Neural progenitor cell (in vitro differentiated cells): Measurements from ENCODE around the gene CD81.

Source experiments
- EZH2phosphoT487 ChIP-seq: fragments of 200-600 bp; sonication (generic); IDR thresholded peaks from 2 replicates; pipeline ENCODE4 v1.6.1; 2017; ENCODE audit warnings: antibody characterized with exemption
- TF ChIP-seq, protein P1 (sequence below): fragments of 200-600 bp; sonication (generic); IDR thresholded peaks from 2 replicates; pipeline ENCODE4 v1.5.1; 2017; ENCODE audit warnings: antibody characterized with exemption, mild to moderate bottlenecking

DNA sequence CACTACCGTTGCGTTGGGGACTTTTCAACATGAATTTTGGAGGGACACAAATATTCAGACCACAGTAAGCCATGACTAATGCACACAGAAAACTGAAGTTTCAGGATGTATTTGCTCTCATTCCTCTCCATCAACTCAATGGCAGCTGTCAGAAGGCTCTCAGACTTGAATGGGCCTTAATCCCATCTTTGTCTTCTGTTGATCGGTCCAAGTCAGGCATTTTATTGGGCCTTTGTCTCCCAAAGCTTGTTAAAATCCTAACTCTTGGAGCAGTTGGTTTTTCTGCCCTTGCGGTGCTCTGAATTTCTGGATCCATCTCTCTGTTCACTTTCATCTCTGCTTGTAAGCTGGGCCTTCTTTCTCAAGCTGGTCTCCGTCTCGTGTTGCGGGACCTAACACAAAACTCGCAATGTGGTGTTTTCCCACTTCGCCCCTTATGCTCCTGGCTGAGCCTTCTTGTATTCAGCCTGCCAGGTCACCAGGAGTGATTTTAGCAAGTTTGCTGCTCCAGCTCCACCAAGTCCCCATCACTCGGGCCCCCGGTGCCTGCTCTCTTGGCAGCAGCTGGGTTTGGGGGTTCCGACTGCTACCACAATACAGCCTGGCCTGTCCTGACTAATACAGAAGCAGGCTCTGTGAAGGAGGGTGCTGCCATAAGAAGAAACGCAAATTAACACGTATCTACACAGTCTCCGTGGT, 48.3 kb upstream of the CD81 start:
- TF ChIP-seq, protein P1, sequence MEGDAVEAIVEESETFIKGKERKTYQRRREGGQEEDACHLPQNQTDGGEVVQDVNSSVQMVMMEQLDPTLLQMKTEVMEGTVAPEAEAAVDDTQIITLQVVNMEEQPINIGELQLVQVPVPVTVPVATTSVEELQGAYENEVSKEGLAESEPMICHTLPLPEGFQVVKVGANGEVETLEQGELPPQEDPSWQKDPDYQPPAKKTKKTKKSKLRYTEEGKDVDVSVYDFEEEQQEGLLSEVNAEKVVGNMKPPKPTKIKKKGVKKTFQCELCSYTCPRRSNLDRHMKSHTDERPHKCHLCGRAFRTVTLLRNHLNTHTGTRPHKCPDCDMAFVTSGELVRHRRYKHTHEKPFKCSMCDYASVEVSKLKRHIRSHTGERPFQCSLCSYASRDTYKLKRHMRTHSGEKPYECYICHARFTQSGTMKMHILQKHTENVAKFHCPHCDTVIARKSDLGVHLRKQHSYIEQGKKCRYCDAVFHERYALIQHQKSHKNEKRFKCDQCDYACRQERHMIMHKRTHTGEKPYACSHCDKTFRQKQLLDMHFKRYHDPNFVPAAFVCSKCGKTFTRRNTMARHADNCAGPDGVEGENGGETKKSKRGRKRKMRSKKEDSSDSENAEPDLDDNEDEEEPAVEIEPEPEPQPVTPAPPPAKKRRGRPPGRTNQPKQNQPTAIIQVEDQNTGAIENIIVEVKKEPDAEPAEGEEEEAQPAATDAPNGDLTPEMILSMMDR, result no peak
- TF ChIP-seq EZH2phosphoT487, result peak; percentile 21
